ENCODE measurements around the gene SCN5A.

Gene SCN5A

DNA sequence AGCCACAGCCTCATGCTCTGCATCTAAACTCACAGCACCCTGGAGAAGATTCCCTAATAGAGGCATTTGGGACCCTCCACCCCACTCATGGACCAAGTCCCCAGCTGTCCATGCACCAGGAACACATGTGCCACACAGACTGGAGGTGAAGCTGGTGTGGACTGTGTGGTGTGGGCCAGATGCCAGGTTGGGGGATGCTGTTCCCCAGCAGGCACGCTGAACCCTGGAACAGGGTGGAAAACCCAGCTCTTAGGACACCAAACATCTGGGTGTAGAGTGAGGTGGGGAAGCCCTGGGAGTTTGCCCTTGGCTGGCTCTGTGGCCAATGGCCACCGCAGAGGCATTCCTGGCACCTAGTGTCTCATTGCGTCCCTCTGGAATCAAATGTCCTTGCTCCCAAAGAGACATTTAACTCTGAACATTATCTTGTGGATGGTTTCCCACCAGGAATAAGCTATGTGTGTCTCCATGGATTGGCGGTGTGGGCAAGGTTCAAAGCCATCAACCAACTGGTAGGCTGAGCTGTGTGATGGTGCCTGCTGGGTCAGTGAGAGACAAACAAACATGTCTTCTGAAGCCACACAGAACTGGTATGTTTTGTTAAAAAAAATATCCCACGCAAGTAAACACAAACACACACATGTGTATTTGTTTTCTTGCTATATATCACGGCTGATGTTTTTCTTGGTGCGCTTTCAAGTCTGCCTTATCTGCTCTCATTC, 88.3 kb downstream of the SCN5A start:
- no peak overlapping the region for H2AFZ ChIP-seq (ENCODE audit: low read length, unreplicated experiment)

DNA sequence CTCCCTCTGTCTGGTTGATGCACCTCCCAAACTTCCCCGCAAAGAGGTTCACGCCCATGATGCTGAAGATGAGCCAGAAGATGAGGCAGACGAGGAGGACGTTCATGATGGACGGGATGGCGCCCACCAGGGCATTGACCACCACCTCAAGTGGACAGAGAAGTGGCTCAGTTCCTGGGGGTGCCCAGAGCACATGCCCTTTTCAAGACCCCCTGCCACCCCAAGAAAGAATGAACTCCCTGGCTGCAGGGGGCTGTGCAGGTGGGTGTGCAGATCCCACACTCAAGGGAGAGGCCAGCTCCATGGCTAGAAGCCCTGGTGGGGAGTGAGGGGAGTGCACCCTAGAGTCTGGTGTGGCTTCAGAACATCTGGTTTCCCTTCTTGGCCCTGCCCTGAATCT, 89.2 kb downstream of the SCN5A start:
- Histone ChIP-seq H3K4me3 (ENCODE audit: low read depth, low read length) (no peak overlapping the region), H3K27me3 (ENCODE audit: insufficient read depth, low read length) (peaks cover 32% of the 10 kb centered on the region), H2AFZ (ENCODE audit: low read length, unreplicated experiment) (no peak overlapping the region), H3K79me2 (ENCODE audit: control insufficient read depth, insufficient read depth, low read length, unreplicated experiment) (no peaks in the 10 kb centered on the region), H3K36me3 (ENCODE audit: insufficient read depth, low read length) (no peaks in the 10 kb centered on the region), H3K27ac (ENCODE audit: low read depth, low read length) (no peak overlapping the region), H3K4me1 (ENCODE audit: control insufficient read depth, insufficient read depth, low read length, unreplicated experiment) (no peaks in the 10 kb centered on the region)

More for the DNA sequence above, 88.3 kb downstream of the SCN5A start:
- H3K79me2 ChIP-seq (ENCODE audit: control insufficient read depth, insufficient read depth, low read length, unreplicated experiment): no peaks in the 10 kb centered on the region
- peaks cover 32% of the 10 kb centered on the region for H3K27me3 ChIP-seq (ENCODE audit: insufficient read depth, low read length)
- H3K4me1 ChIP-seq (ENCODE audit: control insufficient read depth, insufficient read depth, low read length, unreplicated experiment): no peaks in the 10 kb centered on the region
- H3K36me3 ChIP-seq (ENCODE audit: insufficient read depth, low read length): no peaks in the 10 kb centered on the region
- no peak overlapping the region for H3K27ac ChIP-seq (ENCODE audit: low read depth, low read length)
- H3K4me3 ChIP-seq (ENCODE audit: low read depth, low read length): no peak overlapping the region

- Histone ChIP-seq H3K36me3 (ENCODE audit: insufficient read depth, low read length) (no peaks in the 10 kb centered on the region), H3K4me3 (ENCODE audit: low read depth, low read length) (no peak overlapping the region), H3K4me1 (ENCODE audit: control insufficient read depth, insufficient read depth, low read length, unreplicated experiment) (no peaks in the 10 kb centered on the region), H2AFZ (ENCODE audit: low read length, unreplicated experiment) (no peak overlapping the region), H3K27me3 (ENCODE audit: insufficient read depth, low read length) (peaks cover 29% of the 10 kb centered on the region), H3K79me2 (ENCODE audit: control insufficient read depth, insufficient read depth, low read length, unreplicated experiment) (no peaks in the 10 kb centered on the region), H3K27ac (ENCODE audit: low read depth, low read length) (no peak overlapping the region)
Observed at GRCh38 chr3:38558864-38559263, 90.6 kb downstream of the SCN5A start.

GRCh38 chr3:38556640-38557358, 92.7 kb downstream of the SCN5A start:
- H3K4me3 ChIP-seq (ENCODE audit: low read depth, low read length): no peak overlapping the region
- no peak overlapping the region for H3K27ac ChIP-seq (ENCODE audit: low read depth, low read length)
- no peaks in the 10 kb centered on the region for H3K4me1 ChIP-seq (ENCODE audit: control insufficient read depth, insufficient read depth, low read length, unreplicated experiment)
- H3K79me2 ChIP-seq (ENCODE audit: control insufficient read depth, insufficient read depth, low read length, unreplicated experiment): no peaks in the 10 kb centered on the region
- H2AFZ ChIP-seq (ENCODE audit: low read length, unreplicated experiment): no peak overlapping the region
- H3K27me3 ChIP-seq (ENCODE audit: insufficient read depth, low read length): peaks cover 29% of the 10 kb centered on the region
- H3K36me3 ChIP-seq (ENCODE audit: insufficient read depth, low read length): no peaks in the 10 kb centered on the region

DNA sequence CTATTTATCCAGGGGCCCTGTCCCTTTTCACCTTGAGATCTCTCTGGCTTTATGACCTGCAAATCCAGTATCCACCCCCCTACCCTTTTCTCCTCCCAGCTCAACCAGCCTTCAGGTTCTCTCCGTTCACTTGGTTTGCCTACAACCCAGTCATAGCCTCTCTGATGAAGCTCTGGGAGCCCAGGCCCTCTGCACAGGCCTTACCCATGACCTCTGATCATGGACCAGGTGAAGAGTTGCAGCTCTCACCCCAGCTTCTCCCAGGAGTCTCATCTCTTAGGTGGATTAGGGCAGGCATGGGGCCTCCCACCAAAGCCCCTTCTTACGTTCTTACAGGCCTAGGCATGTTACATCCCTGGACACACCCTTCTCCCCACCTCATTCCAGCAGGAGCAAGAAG, 93.6 kb downstream of the SCN5A start:
- H3K36me3 ChIP-seq (ENCODE audit: insufficient read depth, low read length): no peaks in the 10 kb centered on the region
- no peak overlapping the region for H3K27ac ChIP-seq (ENCODE audit: low read depth, low read length)
- H3K4me1 ChIP-seq (ENCODE audit: control insufficient read depth, insufficient read depth, low read length, unreplicated experiment): no peaks in the 10 kb centered on the region
- H3K4me3 ChIP-seq (ENCODE audit: low read depth, low read length): no peak overlapping the region
- peaks cover 24% of the 10 kb centered on the region for H3K27me3 ChIP-seq (ENCODE audit: insufficient read depth, low read length)
- H3K79me2 ChIP-seq (ENCODE audit: control insufficient read depth, insufficient read depth, low read length, unreplicated experiment): no peaks in the 10 kb centered on the region
- H2AFZ ChIP-seq (ENCODE audit: low read length, unreplicated experiment): no peak overlapping the region

DNA sequence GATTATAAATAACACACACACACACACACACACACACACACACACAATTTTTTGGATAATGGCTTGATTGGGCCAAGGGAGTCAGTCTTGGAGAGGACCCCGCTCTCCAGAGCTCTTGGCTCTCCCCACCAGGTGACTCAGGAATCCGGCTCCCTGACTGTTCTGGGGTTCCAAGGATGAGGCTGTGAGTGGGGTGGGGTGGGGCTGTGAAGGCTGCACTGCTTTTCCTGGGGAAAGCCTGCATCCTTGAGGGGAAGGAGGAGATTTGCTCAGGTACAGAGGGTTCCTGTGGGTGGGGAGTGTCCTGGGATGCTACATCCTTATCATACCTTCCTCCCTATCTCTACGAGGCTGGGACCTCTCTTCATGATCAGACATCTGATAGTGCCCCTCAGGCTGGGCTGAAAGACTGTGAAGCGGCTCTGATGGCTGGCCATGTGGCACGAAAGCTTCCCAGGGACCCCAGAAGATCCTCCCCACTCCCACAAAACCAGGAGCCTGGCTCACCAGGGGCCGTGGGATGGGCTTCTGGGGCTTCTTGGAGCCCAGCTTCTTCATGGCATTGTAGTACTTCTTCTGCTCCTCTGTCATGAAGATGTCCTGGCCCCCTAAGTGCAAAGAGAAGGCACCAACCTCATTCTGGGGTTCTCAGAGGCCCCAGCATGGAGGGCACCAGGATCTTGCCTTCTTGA, 94.2 kb downstream of the SCN5A start:
- no peak overlapping the region for H2AFZ ChIP-seq (ENCODE audit: low read length, unreplicated experiment)
- H3K4me1 ChIP-seq (ENCODE audit: control insufficient read depth, insufficient read depth, low read length, unreplicated experiment): no peaks in the 10 kb centered on the region
- H3K4me3 ChIP-seq (ENCODE audit: low read depth, low read length): no peak overlapping the region
- H3K36me3 ChIP-seq (ENCODE audit: insufficient read depth, low read length): no peaks in the 10 kb centered on the region
- peaks cover 22% of the 10 kb centered on the region for H3K27me3 ChIP-seq (ENCODE audit: insufficient read depth, low read length)
- H3K27ac ChIP-seq (ENCODE audit: low read depth, low read length): no peak overlapping the region
- H3K79me2 ChIP-seq (ENCODE audit: control insufficient read depth, insufficient read depth, low read length, unreplicated experiment): no peaks in the 10 kb centered on the region

- Histone ChIP-seq H3K27ac (ENCODE audit: low read depth, low read length) (no peak overlapping the region), H3K4me3 (ENCODE audit: low read depth, low read length) (no peak overlapping the region), H2AFZ (ENCODE audit: low read length, unreplicated experiment) (no peak overlapping the region), H3K36me3 (ENCODE audit: insufficient read depth, low read length) (no peaks in the 10 kb centered on the region), H3K4me1 (ENCODE audit: control insufficient read depth, insufficient read depth, low read length, unreplicated experiment) (no peaks in the 10 kb centered on the region), H3K27me3 (ENCODE audit: insufficient read depth, low read length) (peaks cover 22% of the 10 kb centered on the region), H3K79me2 (ENCODE audit: control insufficient read depth, insufficient read depth, low read length, unreplicated experiment) (no peaks in the 10 kb centered on the region)
Observed at GRCh38 chr3:38554127-38554827, 95.2 kb downstream of the SCN5A start.

DNA sequence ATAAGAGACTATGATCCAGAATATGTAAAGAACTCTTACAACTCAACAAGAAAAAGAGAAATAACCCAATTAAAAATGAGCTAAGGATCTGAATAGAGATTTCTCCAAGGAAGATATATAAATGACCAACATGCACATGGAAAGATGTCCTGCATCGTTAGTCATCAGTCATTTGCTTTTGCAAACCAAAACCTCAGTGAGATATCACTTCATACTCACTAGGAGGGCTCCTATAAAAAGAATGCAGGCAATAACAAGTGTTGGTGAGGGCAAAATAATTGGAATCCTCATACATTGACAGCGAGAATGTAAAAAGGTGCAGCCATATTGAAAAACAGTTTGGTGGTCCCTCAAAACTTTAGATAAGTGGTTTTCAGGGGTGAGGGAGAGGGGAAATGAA, 96.4 kb downstream of the SCN5A start:
- no peak overlapping the region for H3K27ac ChIP-seq (ENCODE audit: low read depth, low read length)
- no peak overlapping the region for H2AFZ ChIP-seq (ENCODE audit: low read length, unreplicated experiment)
- no peak overlapping the region for H3K4me3 ChIP-seq (ENCODE audit: low read depth, low read length)
- no peaks in the 10 kb centered on the region for H3K4me1 ChIP-seq (ENCODE audit: control insufficient read depth, insufficient read depth, low read length, unreplicated experiment)
- peaks cover 24% of the 10 kb centered on the region for H3K27me3 ChIP-seq (ENCODE audit: insufficient read depth, low read length)
- H3K79me2 ChIP-seq (ENCODE audit: control insufficient read depth, insufficient read depth, low read length, unreplicated experiment): no peaks in the 10 kb centered on the region
- H3K36me3 ChIP-seq (ENCODE audit: insufficient read depth, low read length): no peaks in the 10 kb centered on the region

- Histone ChIP-seq H3K79me2 (ENCODE audit: control insufficient read depth, insufficient read depth, low read length, unreplicated experiment) (no peaks in the 10 kb centered on the region), H3K4me3 (ENCODE audit: low read depth, low read length) (no peak overlapping the region), H2AFZ (ENCODE audit: low read length, unreplicated experiment) (no peak overlapping the region), H3K4me1 (ENCODE audit: control insufficient read depth, insufficient read depth, low read length, unreplicated experiment) (no peaks in the 10 kb centered on the region), H3K27ac (ENCODE audit: low read depth, low read length) (no peak overlapping the region), H3K36me3 (ENCODE audit: insufficient read depth, low read length) (no peaks in the 10 kb centered on the region), H3K27me3 (ENCODE audit: insufficient read depth, low read length) (peaks cover 22% of the 10 kb centered on the region)
Observed at GRCh38 chr3:38552364-38552763, 97.1 kb downstream of the SCN5A start.

GRCh38 chr3:38551026-38551832, 98.3 kb downstream of the SCN5A start:
- Histone ChIP-seq H3K4me1 (ENCODE audit: control insufficient read depth, insufficient read depth, low read length, unreplicated experiment) (no peaks in the 10 kb centered on the region), H3K27me3 (ENCODE audit: insufficient read depth, low read length) (peaks cover 15% of the 10 kb centered on the region), H3K4me3 (ENCODE audit: low read depth, low read length) (no peak overlapping the region)

More at GRCh38 chr3:38551026-38551832, 98.3 kb downstream of the SCN5A start:
- Histone ChIP-seq H3K27ac (ENCODE audit: low read depth, low read length) (no peak overlapping the region), H3K79me2 (ENCODE audit: control insufficient read depth, insufficient read depth, low read length, unreplicated experiment) (no peaks in the 10 kb centered on the region), H2AFZ (ENCODE audit: low read length, unreplicated experiment) (no peak overlapping the region), H3K36me3 (ENCODE audit: insufficient read depth, low read length) (no peaks in the 10 kb centered on the region)
